ENCODE data around the gene LCMT2.
"Not testable (repeated sequence)": the region's sequence is repeated elsewhere in the genome, so short reads cannot be mapped to it uniquely, and the experiment has no call there.

Gene LCMT2

GRCh38 chr15:43314171-43314570 is 16.2 kb downstream of the LCMT2 start:
- Histone ChIP-seq H3K27me3 (ENCODE audit: control insufficient read depth in 2 of 2, insufficient read depth in 2 of 2, low read length in 2 of 2) (peaks cover 0 to 5% of the 10 kb centered on the region in 2 donors), H3K36me3 (ENCODE audit: control insufficient read depth in 2 of 2, insufficient read depth in 2 of 2, low read length in 2 of 2) (no peaks in the 10 kb centered on the region), H3K27ac (ENCODE audit: low read depth in 2 of 2, low read length in 2 of 2) (no peak overlapping the region), H3K4me1 (ENCODE audit: control insufficient read depth in 2 of 2, insufficient read depth in 2 of 2, low read length in 2 of 2) (no peaks in the 10 kb centered on the region), H3K9ac (ENCODE audit: low read depth in 1 of 2, low read length in 2 of 2) (no peak overlapping the region), H3K4me3 (ENCODE audit: low read length in 2 of 2) (no peak overlapping the region), H3K9me3 (ENCODE audit: control insufficient read depth in 2 of 2, low read length in 2 of 2) (no peaks in the 10 kb centered on the region)

DNA sequence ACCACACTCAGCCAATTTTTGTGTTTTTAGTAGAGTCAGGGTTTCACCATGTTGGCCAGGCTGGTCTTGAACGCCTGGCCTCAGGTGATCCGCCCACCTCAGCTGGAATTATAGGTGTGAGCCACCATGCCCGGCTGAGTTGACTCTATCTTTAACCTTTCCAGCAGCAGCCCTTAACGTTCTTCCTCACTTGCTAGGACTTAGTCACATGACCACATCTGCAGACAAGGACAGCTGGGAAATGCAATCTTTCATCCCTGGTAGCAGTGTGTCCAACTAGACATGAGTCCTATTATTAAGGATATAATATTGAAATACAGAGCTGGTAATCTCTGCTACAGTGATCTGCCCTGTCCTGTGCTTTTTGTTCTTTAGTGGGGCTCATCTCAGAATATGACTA is 18.0 kb downstream of the LCMT2 start:
- Histone ChIP-seq H3K4me3 (ENCODE audit: low read length in 2 of 2) (no peak overlapping the region), H3K27ac (ENCODE audit: low read depth in 2 of 2, low read length in 2 of 2) (no peak overlapping the region), H3K4me1 (ENCODE audit: control insufficient read depth in 2 of 2, insufficient read depth in 2 of 2, low read length in 2 of 2) (no peaks in the 10 kb centered on the region), H3K27me3 (ENCODE audit: control insufficient read depth in 2 of 2, insufficient read depth in 2 of 2, low read length in 2 of 2) (peaks cover 0 to 5% of the 10 kb centered on the region in 2 donors), H3K9me3 (ENCODE audit: control insufficient read depth in 2 of 2, low read length in 2 of 2) (no peaks in the 10 kb centered on the region), H3K36me3 (ENCODE audit: control insufficient read depth in 2 of 2, insufficient read depth in 2 of 2, low read length in 2 of 2) (no peaks in the 10 kb centered on the region), H3K9ac (ENCODE audit: low read depth in 1 of 2, low read length in 2 of 2) (no peak overlapping the region)

- H3K36me3 ChIP-seq (ENCODE audit: control insufficient read depth in 2 of 2, insufficient read depth in 2 of 2, low read length in 2 of 2): no peaks in the 10 kb centered on the region
- no peak within 1 kb of the TSS for H3K9ac ChIP-seq (ENCODE audit: low read depth in 1 of 2, low read length in 2 of 2)
- H3K27ac ChIP-seq (ENCODE audit: low read depth in 2 of 2, low read length in 2 of 2): no peak within 1 kb of the TSS
- H3K4me3 ChIP-seq (ENCODE audit: low read length in 2 of 2): no peak within 1 kb of the TSS
- no peaks in the 10 kb centered on the region for H3K4me1 ChIP-seq (ENCODE audit: control insufficient read depth in 2 of 2, insufficient read depth in 2 of 2, low read length in 2 of 2)
- H3K27me3 ChIP-seq (ENCODE audit: control insufficient read depth in 2 of 2, insufficient read depth in 2 of 2, low read length in 2 of 2): peaks cover 0 to 7% of the 10 kb centered on the region in 2 donors
- H3K9me3 ChIP-seq (ENCODE audit: control insufficient read depth in 2 of 2, low read length in 2 of 2): no peaks in the 10 kb centered on the region
Observed at GRCh38 chr15:43302205-43302817, 28.1 kb downstream of the LCMT2 start, which contains the start of gene TGM7. Gene TGM7, minus strand, starts transcription at chr15:43302255.

DNA sequence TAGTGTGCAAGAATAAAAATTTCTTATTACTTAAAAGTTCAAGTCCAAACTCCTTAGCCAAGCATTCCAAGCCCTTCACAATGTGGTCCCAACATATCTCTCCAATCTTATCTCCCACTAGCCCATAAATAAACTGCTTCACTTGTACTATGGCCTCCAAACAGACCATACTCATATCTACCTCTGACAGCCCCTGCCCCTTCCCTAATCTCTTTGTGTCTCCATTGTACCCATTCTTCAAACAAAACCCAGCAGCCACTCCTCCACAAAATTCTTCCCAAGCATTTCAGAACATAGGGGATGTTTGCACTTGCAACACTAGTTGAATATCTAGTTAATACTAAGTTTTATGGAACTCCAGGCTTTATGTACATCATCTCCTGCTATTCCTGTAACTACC is 30.5 kb downstream of the LCMT2 start:
- Histone ChIP-seq H3K4me1 (ENCODE audit: control insufficient read depth in 2 of 2, insufficient read depth in 2 of 2, low read length in 2 of 2) (no peaks in the 10 kb centered on the region), H3K9ac (ENCODE audit: low read depth in 1 of 2, low read length in 2 of 2) (no peak overlapping the region), H3K9me3 (ENCODE audit: control insufficient read depth in 2 of 2, low read length in 2 of 2) (no peaks in the 10 kb centered on the region), H3K36me3 (ENCODE audit: control insufficient read depth in 2 of 2, insufficient read depth in 2 of 2, low read length in 2 of 2) (no peaks in the 10 kb centered on the region), H3K4me3 (ENCODE audit: low read length in 2 of 2) (no peak overlapping the region), H3K27ac (ENCODE audit: low read depth in 2 of 2, low read length in 2 of 2) (no peak overlapping the region), H3K27me3 (ENCODE audit: control insufficient read depth in 2 of 2, insufficient read depth in 2 of 2, low read length in 2 of 2) (peaks cover 1 to 4% of the 10 kb centered on the region in 2 donors)

GRCh38 chr15:43299411-43299810 is 31.0 kb downstream of the LCMT2 start:
- Histone ChIP-seq H3K4me3 (ENCODE audit: low read length in 2 of 2) (no peak overlapping the region), H3K9me3 (ENCODE audit: control insufficient read depth in 2 of 2, low read length in 2 of 2) (no peaks in the 10 kb centered on the region), H3K9ac (ENCODE audit: low read depth in 1 of 2, low read length in 2 of 2) (no peak overlapping the region), H3K27me3 (ENCODE audit: control insufficient read depth in 2 of 2, insufficient read depth in 2 of 2, low read length in 2 of 2) (peaks cover 4 to 5% of the 10 kb centered on the region in 2 donors), H3K4me1 (ENCODE audit: control insufficient read depth in 2 of 2, insufficient read depth in 2 of 2, low read length in 2 of 2) (no peaks in the 10 kb centered on the region), H3K27ac (ENCODE audit: low read depth in 2 of 2, low read length in 2 of 2) (no peak overlapping the region), H3K36me3 (ENCODE audit: control insufficient read depth in 2 of 2, insufficient read depth in 2 of 2, low read length in 2 of 2) (no peaks in the 10 kb centered on the region)

GRCh38 chr15:43294091-43294706 is 36.2 kb downstream of the LCMT2 start:
- no peak overlapping the region for H3K27ac ChIP-seq (ENCODE audit: low read depth in 2 of 2, low read length in 2 of 2)
- no peaks in the 10 kb centered on the region for H3K9me3 ChIP-seq (ENCODE audit: control insufficient read depth in 2 of 2, low read length in 2 of 2)
- no peaks in the 10 kb centered on the region for H3K4me1 ChIP-seq (ENCODE audit: control insufficient read depth in 2 of 2, insufficient read depth in 2 of 2, low read length in 2 of 2)
- H3K27me3 ChIP-seq (ENCODE audit: control insufficient read depth in 2 of 2, insufficient read depth in 2 of 2, low read length in 2 of 2): peaks cover 11 to 15% of the 10 kb centered on the region in 2 donors
- H3K9ac ChIP-seq (ENCODE audit: low read depth in 1 of 2, low read length in 2 of 2): no peak overlapping the region
- H3K36me3 ChIP-seq (ENCODE audit: control insufficient read depth in 2 of 2, insufficient read depth in 2 of 2, low read length in 2 of 2): no peaks in the 10 kb centered on the region
- no peak overlapping the region for H3K4me3 ChIP-seq (ENCODE audit: low read length in 2 of 2)

GRCh38 chr15:43293432-43293831 is 36.9 kb downstream of the LCMT2 start:
- no peak overlapping the region for H3K4me3 ChIP-seq (ENCODE audit: low read length in 2 of 2)
- no peak overlapping the region for H3K9ac ChIP-seq (ENCODE audit: low read depth in 1 of 2, low read length in 2 of 2)
- H3K9me3 ChIP-seq (ENCODE audit: control insufficient read depth in 2 of 2, low read length in 2 of 2): no peaks in the 10 kb centered on the region
- H3K36me3 ChIP-seq (ENCODE audit: control insufficient read depth in 2 of 2, insufficient read depth in 2 of 2, low read length in 2 of 2): no peaks in the 10 kb centered on the region
- no peak overlapping the region for H3K27ac ChIP-seq (ENCODE audit: low read depth in 2 of 2, low read length in 2 of 2)
- no peaks in the 10 kb centered on the region for H3K4me1 ChIP-seq (ENCODE audit: control insufficient read depth in 2 of 2, insufficient read depth in 2 of 2, low read length in 2 of 2)
- peaks cover 9 to 15% of the 10 kb centered on the region in 2 donors for H3K27me3 ChIP-seq (ENCODE audit: control insufficient read depth in 2 of 2, insufficient read depth in 2 of 2, low read length in 2 of 2)

- H3K36me3 ChIP-seq (ENCODE audit: control insufficient read depth in 2 of 2, insufficient read depth in 2 of 2, low read length in 2 of 2): no peaks in the 10 kb centered on the region
Observed at GRCh38 chr15:43292375-43293078, 37.8 kb downstream of the LCMT2 start.

GRCh38 chr15:43289656-43290055 is 40.7 kb downstream of the LCMT2 start:
- H3K4me1 ChIP-seq (ENCODE audit: control insufficient read depth in 2 of 2, insufficient read depth in 2 of 2, low read length in 2 of 2); H3K36me3 ChIP-seq (ENCODE audit: control insufficient read depth in 2 of 2, insufficient read depth in 2 of 2, low read length in 2 of 2); H3K27ac ChIP-seq (ENCODE audit: low read depth in 2 of 2, low read length in 2 of 2); H3K9ac ChIP-seq (ENCODE audit: low read depth in 1 of 2, low read length in 2 of 2); H3K9me3 ChIP-seq (ENCODE audit: control insufficient read depth in 2 of 2, low read length in 2 of 2); H3K4me3 ChIP-seq (ENCODE audit: low read length in 2 of 2): not testable (repeated sequence)
- H3K27me3 ChIP-seq (ENCODE audit: control insufficient read depth in 2 of 2, insufficient read depth in 2 of 2, low read length in 2 of 2): peaks cover 7 to 11% of the 10 kb centered on the region in 2 donors

More at GRCh38 chr15:43292375-43293078, 37.8 kb downstream of the LCMT2 start:
- Histone ChIP-seq H3K27me3 (ENCODE audit: control insufficient read depth in 2 of 2, insufficient read depth in 2 of 2, low read length in 2 of 2) (peaks cover 9 to 15% of the 10 kb centered on the region in 2 donors), H3K9ac (ENCODE audit: low read depth in 1 of 2, low read length in 2 of 2) (no peak overlapping the region), H3K4me1 (ENCODE audit: control insufficient read depth in 2 of 2, insufficient read depth in 2 of 2, low read length in 2 of 2) (no peaks in the 10 kb centered on the region), H3K27ac (ENCODE audit: low read depth in 2 of 2, low read length in 2 of 2) (no peak overlapping the region), H3K9me3 (ENCODE audit: control insufficient read depth in 2 of 2, low read length in 2 of 2) (no peaks in the 10 kb centered on the region), H3K4me3 (ENCODE audit: low read length in 2 of 2) (no peak overlapping the region)

DNA sequence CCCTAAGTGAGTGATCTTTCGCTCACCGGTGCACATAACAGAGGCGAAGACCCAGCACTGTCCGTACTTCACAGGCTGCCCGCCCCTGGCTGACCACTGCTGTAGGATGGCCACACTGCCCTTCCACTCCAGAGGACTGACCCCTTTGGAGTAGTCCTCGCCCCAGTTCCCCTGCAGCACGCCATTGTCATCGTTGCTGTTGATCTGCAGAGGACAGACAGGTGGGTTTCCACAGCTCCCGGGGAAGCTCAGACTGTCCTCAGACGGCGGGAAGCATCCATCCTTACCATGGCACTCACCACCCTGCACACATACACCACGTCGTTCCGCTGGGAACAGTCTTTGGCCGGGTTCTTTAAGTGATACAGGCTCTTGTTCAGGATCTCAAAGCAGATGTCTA is 43.1 kb downstream of the LCMT2 start:
- no peak overlapping the region for H3K4me3 ChIP-seq (ENCODE audit: low read length in 2 of 2)
- H3K9me3 ChIP-seq (ENCODE audit: control insufficient read depth in 2 of 2, low read length in 2 of 2): no peaks in the 10 kb centered on the region
- H3K36me3 ChIP-seq (ENCODE audit: control insufficient read depth in 2 of 2, insufficient read depth in 2 of 2, low read length in 2 of 2): no peaks in the 10 kb centered on the region
- no peak overlapping the region for H3K27ac ChIP-seq (ENCODE audit: low read depth in 2 of 2, low read length in 2 of 2)
- H3K9ac ChIP-seq (ENCODE audit: low read depth in 1 of 2, low read length in 2 of 2): no peak overlapping the region
- H3K4me1 ChIP-seq (ENCODE audit: control insufficient read depth in 2 of 2, insufficient read depth in 2 of 2, low read length in 2 of 2): no peaks in the 10 kb centered on the region
- no peaks in the 10 kb centered on the region for H3K27me3 ChIP-seq (ENCODE audit: control insufficient read depth in 2 of 2, insufficient read depth in 2 of 2, low read length in 2 of 2)

All from mucosa of rectum (tissue), 2 donors.